NB4 (cell line): ENCODE data around the gene FXYD1.

Experiments
- DNase-seq: peaks from one replicate; pipeline ENCODE4 v3.0.0; 2010; ENCODE audit warnings: low read depth
- H3K4me3 ChIP-seq: one replicate; pipeline ENCODE4 v1.5.1; 2011; ENCODE audit warnings: mild to moderate bottlenecking, low read depth, low read length, moderate library complexity
- CTCF ChIP-seq: IDR thresholded peaks from one replicate; pipeline ENCODE4 v1.5.1; 2012; ENCODE audit warnings: low read depth, low read length
- MAX ChIP-seq: IDR thresholded peaks from 2 replicates; pipeline ENCODE4 v1.6.1; 2011; ENCODE audit warnings: low read depth, low read length
- MYC ChIP-seq: IDR thresholded peaks from 2 replicates; pipeline ENCODE4 v1.6.1; 2011; ENCODE audit warnings: low read depth, low read length
- POLR2A ChIP-seq: IDR thresholded peaks from 2 replicates; pipeline ENCODE4 v1.6.1; 2011; ENCODE audit warnings: mild to moderate bottlenecking; ENCODE audit not compliant: insufficient read length; ENCODE audit errors: extremely low read depth

Gene FXYD1

GRCh38 chr19:35109395-35110112 is 29.1 kb upstream of the FXYD1 start:
- no peak overlapping the region for H3K4me3 ChIP-seq
- TF ChIP-seq POLR2A (no peak), MAX (no peak), CTCF (no peak), MYC (no peak)
- DNase-seq: no peak

- no peak overlapping the region for H3K4me3 ChIP-seq
- no peak for DNase-seq
- no peak for TF ChIP-seq MYC
- no peak for TF ChIP-seq POLR2A
- TF ChIP-seq MAX: no peak
- TF ChIP-seq CTCF: no peak
Measured at GRCh38 chr19:35110974-35111373, 27.6 kb upstream of the FXYD1 start.

- no peak overlapping the region for H3K4me3 ChIP-seq
- DNase-seq: no peak
- no peak for TF ChIP-seq CTCF
- TF ChIP-seq MYC: no peak
- no peak for TF ChIP-seq MAX
- no peak for TF ChIP-seq POLR2A
Measured at GRCh38 chr19:35112995-35113688, 25.5 kb upstream of the FXYD1 start.

GRCh38 chr19:35114353-35115176 is 24.1 kb upstream of the FXYD1 start:
- H3K4me3 ChIP-seq: no peak overlapping the region
- TF ChIP-seq POLR2A (no peak), MYC (no peak), CTCF (peak; percentile 82), MAX (no peak)
- DNase-seq: peak; percentile 43

- no peak for DNase-seq
- TF ChIP-seq CTCF (no peak), MYC (no peak), MAX (no peak), POLR2A (no peak)
- no peak within 1 kb of the TSS for H3K4me3 ChIP-seq
Measured at GRCh38 chr19:35115177-35115951, 23.3 kb upstream of the FXYD1 start, which contains the start of gene FXYD3. Gene FXYD3, plus strand, starts transcription at chr19:35115823. Its CDS starts 3,554 bp downstream, at chr19:35119377.
